ENCODE results near the gene HS6ST3. TPM values are rescaled to one million over a fixed set of nuclear protein-coding genes. Genes with fewer than 3 reads are reported as not detected.

Gene HS6ST3
- total and polyA plus RNA-seq, 12 donors: 2.1 to 27.1 (median 6.2) TPM

DNA sequence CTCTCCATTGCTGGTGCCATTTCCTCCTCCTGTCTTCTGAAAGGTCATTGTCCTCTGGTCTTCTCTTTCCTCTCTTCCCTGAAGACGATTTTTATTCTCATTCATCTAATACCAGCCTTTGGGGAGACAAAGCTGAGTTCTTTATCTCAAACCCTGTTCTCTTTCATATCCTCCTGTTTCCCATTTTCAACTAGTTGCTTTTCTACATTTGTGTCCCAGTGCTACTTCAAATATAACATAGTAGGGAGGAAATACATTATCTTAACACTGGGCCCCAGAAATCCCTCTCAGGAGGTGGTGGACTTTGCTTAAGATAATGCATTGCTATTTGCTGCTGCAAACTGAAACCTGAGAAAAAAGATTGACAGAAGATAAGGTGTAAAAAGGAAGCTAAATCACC is 159.1 kb downstream of the HS6ST3 start:
- 67 to 82% (median 73%) methylated on average over 1 of the region's 1 CpG for WGBS, 4 donors
- Histone ChIP-seq H3K4me3 (no peak overlapping the region), H3K27ac (no peak overlapping the region), H3K9me3 (replicated peaks in 1 of 3) (no peaks in the 10 kb centered on the region), H3K27me3 (no peaks in the 10 kb centered on the region), H3K4me1 (replicated peaks in 1 of 2) (no peaks in the 10 kb centered on the region), H3K36me3 (replicated peaks in 1 of 2) (no peaks in the 10 kb centered on the region)
- TF ChIP-seq, protein P1, sequence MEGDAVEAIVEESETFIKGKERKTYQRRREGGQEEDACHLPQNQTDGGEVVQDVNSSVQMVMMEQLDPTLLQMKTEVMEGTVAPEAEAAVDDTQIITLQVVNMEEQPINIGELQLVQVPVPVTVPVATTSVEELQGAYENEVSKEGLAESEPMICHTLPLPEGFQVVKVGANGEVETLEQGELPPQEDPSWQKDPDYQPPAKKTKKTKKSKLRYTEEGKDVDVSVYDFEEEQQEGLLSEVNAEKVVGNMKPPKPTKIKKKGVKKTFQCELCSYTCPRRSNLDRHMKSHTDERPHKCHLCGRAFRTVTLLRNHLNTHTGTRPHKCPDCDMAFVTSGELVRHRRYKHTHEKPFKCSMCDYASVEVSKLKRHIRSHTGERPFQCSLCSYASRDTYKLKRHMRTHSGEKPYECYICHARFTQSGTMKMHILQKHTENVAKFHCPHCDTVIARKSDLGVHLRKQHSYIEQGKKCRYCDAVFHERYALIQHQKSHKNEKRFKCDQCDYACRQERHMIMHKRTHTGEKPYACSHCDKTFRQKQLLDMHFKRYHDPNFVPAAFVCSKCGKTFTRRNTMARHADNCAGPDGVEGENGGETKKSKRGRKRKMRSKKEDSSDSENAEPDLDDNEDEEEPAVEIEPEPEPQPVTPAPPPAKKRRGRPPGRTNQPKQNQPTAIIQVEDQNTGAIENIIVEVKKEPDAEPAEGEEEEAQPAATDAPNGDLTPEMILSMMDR (IDR thresholded peaks at IDR 0.05): no peak
- no peak for TF ChIP-seq POLR2A (IDR thresholded peaks at IDR 0.05)
- intact Hi-C loops (cut with DNase I): no loop called here
- DNase-seq: no peak

DNA sequence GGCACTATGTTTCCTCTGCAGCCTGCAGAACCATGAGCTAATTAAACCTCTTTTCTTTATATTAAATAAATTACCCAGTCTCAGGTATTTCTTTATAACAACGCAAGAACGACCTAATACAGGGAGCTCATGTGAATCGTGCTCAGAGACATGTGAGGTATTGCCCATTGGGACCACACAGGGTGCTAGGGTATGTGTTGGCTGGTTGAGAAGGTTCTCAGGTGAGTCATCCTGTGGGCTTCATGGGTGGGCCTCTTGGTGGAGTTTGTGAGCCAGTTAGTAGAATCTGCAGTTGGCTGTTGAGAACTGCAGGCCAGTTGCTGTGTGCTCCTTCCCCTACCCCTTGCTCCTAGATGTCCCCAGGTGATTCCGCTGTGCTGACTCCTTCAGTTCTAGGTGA is 163.0 kb downstream of the HS6ST3 start:
- no peaks in the 10 kb centered on the region for H3K27me3 ChIP-seq
- DNase-seq: no peak
- no peak overlapping the region for H3K27ac ChIP-seq
- WGBS, 4 donors: 92 to 100% (median 93%) methylated on average over 4 of the region's 4 CpGs
- H3K9me3 ChIP-seq (replicated peaks in 1 of 3): no peaks in the 10 kb centered on the region
- intact Hi-C loops (cut with DNase I): no loop called here
- no peak overlapping the region for H3K4me3 ChIP-seq
- no peak for TF ChIP-seq POLR2A (IDR thresholded peaks at IDR 0.05)
- TF ChIP-seq, protein P1 (IDR thresholded peaks at IDR 0.05): no peak
- H3K4me1 ChIP-seq (replicated peaks in 1 of 2): no peaks in the 10 kb centered on the region
- no peaks in the 10 kb centered on the region for H3K36me3 ChIP-seq (replicated peaks in 1 of 2)

DNA sequence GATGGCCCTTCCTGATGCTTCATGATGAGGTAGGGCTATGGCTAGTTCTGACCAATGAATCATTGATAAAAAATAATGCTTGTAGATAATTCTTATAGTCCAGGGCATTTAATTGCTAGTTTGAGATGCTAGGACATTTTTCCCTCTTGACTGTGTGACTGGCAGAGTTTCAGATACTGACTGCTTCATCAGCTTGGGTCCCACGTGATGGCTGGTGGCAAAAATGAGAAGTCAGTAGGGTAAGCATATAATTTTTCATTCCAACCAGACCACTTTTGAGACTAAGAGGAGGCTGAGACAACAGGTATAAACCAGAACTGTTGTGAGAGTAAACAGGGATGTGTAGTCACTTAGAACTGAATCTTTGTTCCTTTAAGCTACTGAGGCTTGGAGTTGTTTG is 183.3 kb downstream of the HS6ST3 start:
- WGBS, 4 donors: 67 to 90% (median 79%) methylated on average over 1 of the region's 1 CpG
- no peak for DNase-seq
- peaks cover 0 to 3% of the 10 kb centered on the region in 2 donors for H3K4me1 ChIP-seq (replicated peaks in 1 of 2)
- H3K36me3 ChIP-seq (replicated peaks in 1 of 2): no peaks in the 10 kb centered on the region
- no peaks in the 10 kb centered on the region for H3K9me3 ChIP-seq (replicated peaks in 1 of 3)
- H3K27ac ChIP-seq: no peak overlapping the region
- no peak overlapping the region for H3K4me3 ChIP-seq
- intact Hi-C loops (cut with DNase I): no loop called here
- TF ChIP-seq, protein P1 (IDR thresholded peaks at IDR 0.05): no peak
- TF ChIP-seq POLR2A (IDR thresholded peaks at IDR 0.05): no peak
- no peaks in the 10 kb centered on the region for H3K27me3 ChIP-seq

- Histone ChIP-seq H3K27me3 (no peaks in the 10 kb centered on the region), H3K4me1 (replicated peaks in 1 of 2) (peaks cover 0 to 3% of the 10 kb centered on the region in 2 donors), H3K27ac (peak overlapping the region in 1 of 5 donors; percentile 29), H3K9me3 (replicated peaks in 1 of 3) (no peaks in the 10 kb centered on the region), H3K4me3 (no peak overlapping the region), H3K36me3 (replicated peaks in 1 of 2) (no peaks in the 10 kb centered on the region)
- TF ChIP-seq, protein P1 (IDR thresholded peaks at IDR 0.05): no peak
- intact Hi-C loops (cut with DNase I): no loop called here
- WGBS, 4 donors: 77 to 93% (median 83%) methylated on average over 2 of the region's 2 CpGs
- no peak for DNase-seq
Observed at GRCh38 chr13:96274046-96274445, 184.1 kb downstream of the HS6ST3 start.

All from adrenal gland (tissue), 12 donors.